D721Med (cell line): ENCODE measurements around the gene MPHOSPH10.

Experiments
- DNase-seq: peaks from one replicate; pipeline ENCODE4 v3.0.0; 2011; ENCODE audit warnings: low spot score; ENCODE audit not compliant: insufficient read length
- FAIRE-seq: peaks from 2 replicates; lab custom pipeline; 2011; peaks lifted over from hg19 to GRCh38; lab: Jason Lieb, UNC
- CTCF ChIP-seq: IDR thresholded peaks from 2 replicates; pipeline ENCODE4 v1.5.1; 2012; ENCODE audit warnings: mild to moderate bottlenecking, control low read depth; ENCODE audit not compliant: insufficient read depth; ENCODE audit errors: missing control alignments

MPHOSPH10 gene

DNA sequence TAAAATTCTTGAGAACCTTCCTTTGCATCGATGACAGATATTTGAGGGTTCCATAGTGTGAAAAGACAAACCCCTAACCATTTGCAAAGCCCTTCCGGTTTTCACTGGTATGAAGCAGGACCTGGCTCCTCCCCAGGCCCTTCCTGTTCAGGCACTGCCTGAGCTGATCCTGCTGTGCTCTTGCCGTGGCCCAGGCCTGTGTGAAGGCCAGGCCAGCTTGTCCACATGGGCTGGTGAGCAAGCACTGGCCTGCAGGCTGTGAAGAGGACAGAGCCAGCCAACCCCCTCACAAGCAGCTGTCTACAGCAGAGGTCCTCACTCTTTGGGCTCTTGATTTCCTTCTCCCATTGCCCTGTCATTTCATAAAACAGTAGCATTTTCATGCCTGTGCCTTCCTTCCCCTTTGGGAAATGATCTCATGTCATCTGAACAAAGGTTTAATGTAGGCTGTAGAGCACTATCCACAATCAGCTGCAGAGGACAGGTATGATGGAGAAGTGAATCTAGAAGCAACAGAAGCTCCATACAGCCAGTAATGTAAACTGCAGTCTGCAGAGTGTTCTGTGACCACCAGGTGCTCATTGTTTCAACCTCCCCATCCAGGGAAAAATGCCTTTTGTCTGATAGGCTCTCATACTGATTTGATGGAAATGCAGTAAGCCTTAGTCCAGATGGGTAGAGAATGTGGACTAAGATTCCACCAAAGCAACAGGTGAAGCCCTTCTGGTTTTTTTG, 19.8 kb downstream of the MPHOSPH10 start:
- no peak for FAIRE-seq
- no peak for TF ChIP-seq CTCF
- DNase-seq: no peak

DNA sequence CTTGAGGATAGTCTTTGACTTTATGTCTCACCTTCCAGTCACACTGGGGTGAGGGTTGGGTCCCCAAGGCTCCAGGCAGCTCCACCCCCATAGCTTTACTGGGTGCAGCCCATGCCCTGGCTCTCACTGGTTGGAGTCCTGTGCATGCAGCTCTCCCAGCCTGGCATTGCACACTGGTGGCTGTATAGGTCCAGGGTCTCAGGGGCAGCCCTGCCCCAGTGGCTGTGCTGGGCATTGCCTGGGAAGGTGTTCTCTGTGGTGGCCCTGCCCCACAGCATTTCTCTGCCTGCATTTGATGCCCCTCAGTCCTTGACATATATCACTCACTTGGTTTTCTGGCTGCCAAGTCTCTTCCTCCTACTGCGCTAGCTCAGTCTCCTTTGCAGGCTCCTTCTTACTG, 21.2 kb downstream of the MPHOSPH10 start:
- no peak for TF ChIP-seq CTCF
- FAIRE-seq (no peak), DNase-seq (no peak)

- FAIRE-seq: no peak
- DNase-seq: no peak
- no peak for TF ChIP-seq CTCF
These were observed 23.3 kb downstream of the MPHOSPH10 start for GRCh38 chr2:71153585-71154224.

GRCh38 chr2:71154279-71154678, 23.8 kb downstream of the MPHOSPH10 start:
- DNase-seq (no peak), FAIRE-seq (no peak)
- TF ChIP-seq CTCF: no peak

- no peak for FAIRE-seq
- no peak for TF ChIP-seq CTCF
- no peak for DNase-seq
These were observed 24.4 kb downstream of the MPHOSPH10 start for GRCh38 chr2:71154798-71155197.

GRCh38 chr2:71155846-71156245, 25.4 kb downstream of the MPHOSPH10 start:
- DNase-seq (no peak), FAIRE-seq (no peak)
- no peak for TF ChIP-seq CTCF

DNA sequence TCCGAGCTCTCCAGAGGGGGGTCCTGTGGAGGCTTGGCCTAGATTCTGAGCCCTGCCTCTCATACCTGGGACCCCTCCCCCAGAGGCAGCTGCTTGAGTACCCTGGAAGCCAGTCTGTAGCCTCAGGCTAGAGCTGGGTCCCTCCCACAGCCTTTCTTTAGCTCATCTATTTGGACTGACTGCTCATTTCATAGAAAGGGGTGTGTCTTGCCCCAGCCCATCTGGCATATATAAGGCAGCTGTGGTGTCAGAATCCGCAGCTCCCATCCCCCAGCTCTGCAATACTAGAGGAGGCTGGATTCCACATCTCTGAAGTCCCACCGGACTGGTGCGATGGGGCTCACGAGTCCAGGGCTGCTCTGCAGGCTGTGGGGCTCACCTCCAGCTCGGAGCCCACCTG, 26.1 kb downstream of the MPHOSPH10 start:
- no peak for TF ChIP-seq CTCF
- DNase-seq: no peak
- no peak for FAIRE-seq
